ENCODE data around the gene PHF21B. TPM values are rescaled to one million over a fixed set of nuclear protein-coding genes. Genes with fewer than 3 reads are reported as not detected.
"Not testable (repeated sequence)": the region's sequence is repeated elsewhere in the genome, so short reads cannot be mapped to it uniquely, and the experiment has no call there.

The PHF21B gene
- total RNA-seq, 1 experiment from 2014 or later = 0.12 TPM

DNA sequence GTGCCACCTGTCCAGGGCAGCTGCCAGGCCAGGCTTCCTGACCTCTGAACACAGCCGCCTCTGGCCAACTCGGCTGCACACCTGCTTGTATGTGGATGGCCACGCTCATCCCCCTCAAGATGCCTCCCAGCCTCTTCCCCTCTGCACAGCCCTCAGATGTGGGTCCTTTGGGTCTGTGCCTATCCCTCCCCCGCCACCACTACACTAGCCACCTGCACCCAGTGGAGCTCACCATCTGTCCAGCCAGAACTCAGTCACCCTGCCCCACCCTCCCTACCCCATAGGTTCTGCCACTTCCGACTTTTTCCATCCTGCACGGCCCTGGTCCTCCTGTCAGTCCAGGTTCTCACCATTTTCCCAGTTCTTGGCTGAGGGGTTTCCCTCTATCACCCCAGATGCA is 44.6 kb downstream of the PHF21B start:
- DNase-seq (ENCODE audit: extremely low read depth, low read depth) = no peak

DNA sequence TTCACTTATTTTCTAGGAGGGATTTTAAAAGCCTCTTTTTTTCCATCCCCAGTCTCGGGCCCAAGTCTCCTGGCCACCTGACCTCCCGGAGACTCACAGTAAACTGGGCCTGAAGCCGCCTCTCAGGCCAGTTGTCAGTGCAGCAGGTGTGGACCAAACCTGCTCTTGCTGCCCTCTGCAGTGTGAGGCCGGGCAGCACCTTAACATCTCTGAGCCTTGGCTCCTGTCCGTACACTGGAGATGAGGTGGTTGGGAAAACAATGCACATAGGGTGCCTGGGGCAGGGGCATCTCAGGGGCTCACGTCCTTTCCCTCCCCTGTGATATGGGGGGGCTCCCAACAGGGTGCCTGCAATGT is 45.1 kb downstream of the PHF21B start:
- DNase-seq (ENCODE audit: extremely low read depth, low read depth) = no peak

DNA sequence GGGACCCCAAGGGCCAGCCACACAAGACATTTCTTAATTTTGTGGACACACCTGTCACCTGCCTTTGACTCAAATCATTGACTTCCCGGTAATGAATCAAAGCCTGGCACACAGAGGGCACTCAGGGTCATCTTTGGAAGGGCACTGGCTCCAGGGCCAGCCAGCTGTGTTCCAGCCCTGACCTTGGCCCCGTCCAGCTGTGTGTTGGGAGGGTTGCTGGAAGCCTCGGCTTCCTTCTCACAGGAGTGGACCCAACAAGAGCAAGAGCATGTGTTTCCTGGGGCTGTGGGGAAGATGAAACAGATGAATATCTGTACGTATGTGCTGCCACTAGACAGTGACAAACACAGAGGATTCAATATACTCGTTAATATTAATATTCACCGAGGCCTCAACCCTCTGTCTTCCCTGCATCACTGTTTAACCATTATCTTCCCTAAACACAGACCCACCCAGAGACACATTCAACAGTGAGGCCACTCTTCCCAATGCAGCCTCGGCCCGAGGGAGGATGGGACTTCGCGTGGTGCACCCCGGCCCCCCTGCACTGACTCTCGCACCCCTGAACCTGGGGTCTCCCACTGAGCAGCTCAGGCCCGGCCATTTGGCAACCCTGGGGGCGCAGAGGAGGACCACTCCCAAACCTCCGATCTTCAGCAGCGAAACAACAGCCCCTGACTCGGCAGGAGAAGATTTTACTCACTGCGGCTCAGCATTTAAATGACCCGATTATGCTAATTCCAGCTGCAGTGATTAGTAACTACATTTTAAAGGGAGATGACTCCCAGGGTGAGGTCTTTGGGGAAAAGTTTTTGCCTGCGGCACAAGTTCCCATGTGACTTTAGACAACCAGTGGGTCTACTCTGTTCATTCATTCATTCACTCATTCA is 45.7 kb downstream of the PHF21B start:
- DNase-seq (ENCODE audit: extremely low read depth, low read depth) = no peak

DNA sequence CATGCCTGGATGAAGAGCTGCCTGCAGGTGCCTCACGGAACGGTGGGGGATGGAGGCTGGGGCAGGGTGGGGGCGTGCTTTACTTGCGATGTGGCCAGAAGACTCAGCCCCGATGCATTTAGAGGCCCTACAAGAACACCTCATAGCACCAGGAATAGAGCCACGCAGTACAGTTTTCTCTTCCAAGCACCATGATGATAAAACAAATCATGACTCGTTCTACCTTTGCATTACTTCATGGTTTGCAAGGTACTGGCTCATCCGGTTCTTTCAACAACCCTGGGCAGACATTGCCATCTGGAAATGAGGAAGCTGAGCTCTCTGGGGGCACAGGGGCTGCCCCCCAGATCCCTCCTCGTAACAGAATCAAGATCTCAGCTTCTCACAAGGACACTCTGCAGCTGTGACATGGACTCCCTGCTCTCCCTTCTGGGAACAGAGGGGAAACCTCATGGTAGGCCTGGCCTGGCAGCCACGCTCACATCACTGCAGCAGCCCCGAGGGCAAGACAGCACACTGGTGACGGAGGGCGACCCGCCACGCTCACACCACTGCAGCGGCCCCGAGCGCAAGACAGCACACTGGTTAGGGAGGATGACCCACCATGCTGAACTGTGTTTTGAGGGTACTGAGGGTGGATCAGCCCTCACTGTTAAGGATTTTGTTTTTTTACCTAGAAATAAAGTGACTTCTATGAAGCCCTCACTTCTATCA is 46.9 kb downstream of the PHF21B start:
- no peak for DNase-seq (ENCODE audit: extremely low read depth, low read depth)

DNA sequence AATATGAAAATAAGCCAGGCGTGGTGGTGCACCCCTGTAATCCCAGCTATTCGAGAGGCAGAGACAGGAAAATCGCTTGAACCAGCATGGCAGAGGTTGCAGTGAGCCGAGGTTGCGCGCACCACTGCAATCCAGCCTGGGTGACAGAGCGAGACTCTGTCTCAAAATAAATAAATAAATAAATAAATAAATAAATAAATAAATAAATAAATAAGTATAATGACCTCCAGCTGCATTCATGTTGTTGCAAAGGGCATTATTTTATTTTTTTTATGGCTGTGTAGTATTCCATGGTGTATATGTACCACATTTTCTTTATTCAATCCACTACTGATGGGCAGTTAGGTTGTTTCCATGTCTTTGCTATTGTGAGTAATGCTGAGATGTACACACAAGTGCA is 48.1 kb downstream of the PHF21B start:
- not testable (repeated sequence) for DNase-seq (ENCODE audit: extremely low read depth, low read depth)

- no peak for DNase-seq (ENCODE audit: extremely low read depth, low read depth)
Observed at GRCh38 chr22:44956840-44957767, 52.7 kb downstream of the PHF21B start.

- no peak for DNase-seq (ENCODE audit: extremely low read depth, low read depth)
Observed at GRCh38 chr22:44955102-44955501, 54.7 kb downstream of the PHF21B start.

DNA sequence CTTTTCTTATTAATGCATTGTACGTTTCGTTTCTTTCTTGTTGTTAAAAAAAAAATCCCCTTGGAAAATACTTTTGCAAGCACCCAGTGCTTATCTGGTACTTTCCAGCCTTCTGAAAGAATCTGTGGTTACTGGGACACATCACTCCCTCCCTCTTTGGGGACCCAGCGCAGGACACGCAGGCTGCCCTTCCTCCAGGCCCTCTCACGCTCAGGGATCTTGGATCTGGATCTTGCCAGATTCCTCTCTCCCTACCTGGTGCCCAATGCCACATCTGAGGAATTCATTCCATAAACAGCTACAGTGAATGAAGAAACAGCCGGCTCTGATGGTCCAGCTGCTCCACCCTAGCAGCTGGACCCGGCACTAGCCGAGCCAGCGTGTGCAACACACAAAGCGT is 55.7 kb downstream of the PHF21B start:
- no peak for DNase-seq (ENCODE audit: extremely low read depth, low read depth)

GRCh38 chr22:44952863-44953746 is 56.7 kb downstream of the PHF21B start:
- no peak for DNase-seq (ENCODE audit: extremely low read depth, low read depth)

GRCh38 chr22:44951510-44951816 is 58.3 kb downstream of the PHF21B start:
- DNase-seq (ENCODE audit: extremely low read depth, low read depth) = no peak

DNA sequence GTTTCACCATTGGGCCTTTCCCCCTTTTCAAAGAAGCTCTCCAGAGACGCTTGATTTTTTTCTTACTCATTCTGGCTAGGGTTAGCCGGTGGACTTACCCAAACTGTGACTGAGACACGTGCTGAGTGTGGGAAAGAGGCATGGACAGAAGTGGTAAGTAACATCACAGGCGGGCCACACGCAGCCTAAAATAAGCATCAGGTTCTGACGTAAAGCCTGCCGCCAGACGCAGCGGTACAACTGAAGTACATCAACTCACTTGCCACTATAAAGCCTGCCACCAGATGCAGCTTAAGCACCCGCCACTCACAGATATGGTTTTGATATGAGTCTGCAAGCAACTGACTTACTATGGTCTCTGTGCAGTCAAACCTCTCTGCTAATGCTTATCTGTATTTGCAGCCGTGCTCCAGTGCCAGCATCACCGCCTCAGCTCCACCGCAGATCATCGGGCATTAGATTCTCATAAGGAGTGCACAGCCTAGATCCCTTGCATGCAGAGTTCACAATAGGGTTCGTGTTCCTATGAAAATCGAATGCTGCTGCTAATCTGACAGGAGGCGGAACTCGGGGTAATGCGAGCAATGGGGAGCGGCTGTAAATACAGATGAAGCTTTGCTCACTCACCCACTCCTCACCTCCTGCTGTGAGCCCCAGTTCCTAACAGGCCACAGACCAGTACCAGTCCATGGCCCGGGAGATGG is 58.8 kb downstream of the PHF21B start:
- no peak for DNase-seq (ENCODE audit: extremely low read depth, low read depth)

DNA sequence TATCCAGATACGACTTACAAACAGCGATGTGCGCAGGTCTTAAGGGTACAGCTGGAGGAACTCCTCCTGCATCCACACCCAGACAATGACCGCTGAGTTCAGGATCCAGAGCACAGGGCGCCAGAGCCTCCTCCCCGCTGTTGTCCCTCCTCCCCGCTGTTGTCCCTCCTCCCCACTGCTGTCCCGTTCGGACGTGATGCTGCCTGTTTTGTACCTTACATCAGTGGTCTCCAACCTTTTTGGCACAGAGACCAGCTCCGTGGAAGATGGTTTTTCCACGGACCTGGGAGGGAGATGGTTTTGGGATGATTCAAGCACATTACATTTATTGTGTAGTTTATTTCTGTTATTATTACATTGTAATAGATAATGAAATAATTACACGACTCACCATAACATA is 62.0 kb downstream of the PHF21B start:
- no peak for DNase-seq (ENCODE audit: extremely low read depth, low read depth)

DNA sequence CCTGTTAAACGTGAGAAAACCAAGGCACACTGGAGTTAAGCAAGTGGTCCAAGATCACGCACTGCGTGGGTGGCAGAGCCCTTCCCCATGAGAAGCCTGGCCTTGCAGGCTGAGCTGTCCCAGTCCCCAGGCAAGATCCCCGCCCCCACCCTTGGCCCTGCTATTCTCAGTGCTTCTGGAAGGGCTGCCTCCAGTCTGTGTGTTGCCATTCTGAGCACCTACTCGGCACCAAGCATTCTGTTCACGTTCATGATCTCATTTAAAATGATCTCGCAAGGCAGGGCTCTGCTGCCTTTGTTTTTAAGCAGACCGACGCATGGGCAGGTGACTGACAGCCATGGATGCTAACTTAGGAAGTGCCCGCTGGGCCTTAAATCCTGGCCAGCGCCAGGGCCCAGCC is 62.8 kb downstream of the PHF21B start:
- DNase-seq (ENCODE audit: extremely low read depth, low read depth) = no peak

GRCh38 chr22:44944883-44945601 is 64.8 kb downstream of the PHF21B start:
- DNase-seq (ENCODE audit: extremely low read depth, low read depth) = no peak

GRCh38 chr22:44943701-44944324 is 66.0 kb downstream of the PHF21B start:
- no peak for DNase-seq (ENCODE audit: extremely low read depth, low read depth)

DNA sequence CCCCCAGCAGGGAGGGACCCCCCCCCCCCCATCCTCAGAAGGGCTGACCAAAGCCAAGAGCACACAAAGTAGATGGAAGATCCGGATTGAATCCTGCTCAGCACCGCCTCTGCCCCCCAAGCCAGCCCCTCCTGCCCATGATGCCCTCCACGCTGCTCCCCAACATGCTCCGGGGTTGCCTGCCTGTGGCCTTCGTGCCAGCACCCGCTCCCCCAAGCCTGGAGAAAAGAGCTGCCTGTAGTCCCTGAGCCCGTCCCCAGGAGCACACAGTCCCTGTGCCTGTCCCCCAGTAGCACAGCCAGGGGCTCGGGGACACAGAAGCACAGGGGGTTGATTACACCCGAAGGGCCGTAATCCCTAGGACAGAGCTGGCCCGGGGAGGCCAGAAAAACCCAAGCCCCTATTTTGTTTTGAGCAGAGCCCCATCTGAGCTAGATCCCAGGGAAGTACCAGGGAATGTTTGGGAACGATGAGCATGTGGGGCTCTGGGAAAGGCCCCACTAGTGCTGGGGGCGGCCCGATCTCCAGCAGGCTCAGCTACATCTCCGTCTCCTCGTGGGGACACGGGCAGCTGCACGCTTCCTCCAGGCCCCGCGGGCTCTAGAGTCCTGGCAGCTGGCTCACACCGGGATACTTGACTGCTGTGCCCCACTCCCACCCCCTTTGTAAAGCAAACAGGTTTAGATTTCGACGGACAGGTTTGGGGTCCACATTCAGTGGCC is 66.7 kb downstream of the PHF21B start:
- no peak for DNase-seq (ENCODE audit: extremely low read depth, low read depth)

DNA sequence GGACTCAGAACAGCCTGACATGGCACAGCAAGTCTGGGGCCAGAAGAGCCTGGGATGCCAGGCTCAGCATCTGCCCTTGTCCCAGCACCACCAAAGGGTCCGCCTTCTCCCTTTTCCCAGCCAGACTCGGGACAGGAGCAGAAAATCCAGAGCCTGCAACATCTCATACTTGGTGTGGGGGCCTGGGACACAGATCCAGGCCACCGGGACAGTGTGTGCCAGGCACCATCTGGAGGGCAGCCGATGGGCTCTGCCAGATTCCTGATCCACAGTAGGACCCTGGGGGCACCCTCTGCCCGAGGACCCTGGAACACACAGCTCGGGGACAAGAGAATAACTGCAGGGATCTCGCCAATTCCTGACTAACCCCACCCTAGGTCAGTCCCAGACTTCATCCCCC is 67.7 kb downstream of the PHF21B start:
- DNase-seq (ENCODE audit: extremely low read depth, low read depth) = no peak

GRCh38 chr22:44941207-44941606 is 68.6 kb downstream of the PHF21B start:
- no peak for DNase-seq (ENCODE audit: extremely low read depth, low read depth)
